ENCODE results near the gene TMEM161A. TPM values are rescaled to one million over a fixed set of nuclear protein-coding genes. Genes with fewer than 3 reads are reported as not detected.

TMEM161A gene
- total and polyA plus RNA-seq, 9 of the 15 experiments (the other 6 are each of a cell fraction or from before 2014, with no cell fraction given), result 0.63 to 92.3 (median 38.9) TPM

GRCh38 chr19:19134687-19135158, 3.6 kb downstream of the TMEM161A start (continued):
- no peak for TF ChIP-seq ZC3H4 (CRISPR knock-in tag; IDR thresholded peaks at IDR 0.05; ENCODE audit: borderline replicate concordance)
- TF ChIP-seq ZNF277 (CRISPR knock-in tag; IDR thresholded peaks at IDR 0.05; ENCODE audit: borderline replicate concordance), result no peak
- peak; percentile 76 for TF ChIP-seq SUPT5H (IDR thresholded peaks at IDR 0.05)
- TF ChIP-seq CHCHD3 (CRISPR knock-in tag; IDR thresholded peaks at IDR 0.05), result no peak
- TF ChIP-seq ARHGAP35 (IDR thresholded peaks at IDR 0.05; ENCODE audit: partially characterized antibody), result no peak
- no peak for TF ChIP-seq ZNF696 (CRISPR knock-in tag; conservative IDR thresholded peaks at IDR 0.05)
- TF ChIP-seq HDGF (IDR thresholded peaks at IDR 0.05), result no peak
- TF ChIP-seq CEBPB (tag; IDR thresholded peaks at IDR 0.05), result no peak
- no peak for TF ChIP-seq CC2D1A (IDR thresholded peaks at IDR 0.05)
- TF ChIP-seq ZNF561 (CRISPR knock-in tag; conservative IDR thresholded peaks at IDR 0.05), result no peak
- TF ChIP-seq GTF2F1 (IDR thresholded peaks at IDR 0.05; ENCODE audit: low read depth, low read length), result no peak
- peak; percentile 77 for TF ChIP-seq TBP (optimal IDR thresholded peaks at IDR 0.05; ENCODE audit: low read depth, low read length)
- TF ChIP-seq GABPB2 (CRISPR knock-in tag; conservative IDR thresholded peaks at IDR 0.05), result no peak
- no peak for TF ChIP-seq E4F1 (CRISPR knock-in tag; IDR thresholded peaks at IDR 0.05; ENCODE audit: borderline replicate concordance)
- no peak for TF ChIP-seq SPI1 (IDR thresholded peaks at IDR 0.05; ENCODE audit: borderline replicate concordance, low read depth, low read length)
- TF ChIP-seq CREB3 (tag; conservative IDR thresholded peaks at IDR 0.05; ENCODE audit: low read depth), result no peak
- TF ChIP-seq ZNF695 (CRISPR knock-in tag; IDR thresholded peaks at IDR 0.05), result no peak
- no peak for TF ChIP-seq BMI1 (IDR thresholded peaks at IDR 0.05; ENCODE audit: low read length)
- no peak for TF ChIP-seq ZBED1 (IDR thresholded peaks at IDR 0.05)
- TF ChIP-seq EHMT2 (IDR thresholded peaks at IDR 0.05), result no peak
- no peak for TF ChIP-seq ZNF212 (CRISPR knock-in tag; IDR thresholded peaks at IDR 0.05)
- TF ChIP-seq PRMT5 (CRISPR knock-in tag; IDR thresholded peaks at IDR 0.05), result no peak
- TF ChIP-seq MAFG (tag; conservative IDR thresholded peaks at IDR 0.05), result no peak
- TF ChIP-seq ZNF134 (CRISPR knock-in tag; conservative IDR thresholded peaks at IDR 0.05), result no peak
- 0 out of 2 replicates have a peak, but pooled peaks have one; percentile 2 for TF ChIP-seq TCF15 (CRISPR knock-in tag; IDR thresholded peaks at IDR 0.05)
- no peak for TF ChIP-seq MLLT1 (IDR thresholded peaks at IDR 0.05)
- TF ChIP-seq ZNF133 (CRISPR knock-in tag; IDR thresholded peaks at IDR 0.05), result no peak
